MM.1S (cell line): Measurements from ENCODE around the gene ZNF710.

Experiments used
- CTCF ChIP-seq: fragments of 300-600 bp; sonication (generic); IDR thresholded peaks from 2 replicates; pipeline ENCODE4 v1.5.1; 2016; ENCODE audit warnings: antibody characterized with exemption, low read length, mixed read lengths
- EZH2 ChIP-seq: fragments of 300-600 bp; sonication (generic); optimal IDR thresholded peaks from 2 replicates; pipeline ENCODE3; 2017; ENCODE audit warnings: low read depth, mild to moderate bottlenecking, antibody characterized with exemption, low read length, mixed read lengths
- EZH2phosphoT487 ChIP-seq: fragments of 300-600 bp; sonication (generic); IDR thresholded peaks from 2 replicates; pipeline ENCODE4 v1.6.1; 2018; ENCODE audit warnings: antibody characterized with exemption, low read length

GRCh38 chr15:90062973-90063769 is 62.0 kb downstream of the ZNF710 start:
- no peak for TF ChIP-seq CTCF
- no peak for TF ChIP-seq EZH2phosphoT487
- TF ChIP-seq EZH2, result no peak
